GM21576 (cell line): ENCODE results near the gene CCL27.
"Not testable (repeated sequence)": the region's sequence is repeated elsewhere in the genome, so short reads cannot be mapped to it uniquely, and the experiment has no call there.

Source experiments
- ATAC-seq: cut with Tn5 transposase; IDR thresholded peaks from one replicate; pipeline ENCODE4 v1.9.1; 2021; ENCODE audit warnings: mild to moderate bottlenecking, moderate library complexity; ENCODE audit not compliant: unreplicated experiment

The CCL27 gene

GRCh38 chr9:34651876-34652601 is 10.4 kb downstream of the CCL27 start, which contains the start of gene IL11RA:
Gene IL11RA (plus strand): TSS chr9:34652185. CDS start chr9:34655218, 3,033 bp downstream.
- no peak for ATAC-seq

GRCh38 chr9:34651321-34651720 is 11.1 kb downstream of the CCL27 start:
- ATAC-seq, result no peak

- ATAC-seq, result no peak
These were observed 11.6 kb downstream of the CCL27 start for GRCh38 chr9:34650816-34651215.

GRCh38 chr9:34648673-34649072 is 13.8 kb downstream of the CCL27 start:
- ATAC-seq, result no peak

- ATAC-seq, result no peak
These were observed 14.8 kb downstream of the CCL27 start for GRCh38 chr9:34647651-34648050.

GRCh38 chr9:34647084-34647403 is 15.4 kb downstream of the CCL27 start:
- no peak for ATAC-seq

- peak; percentile 87 for ATAC-seq
These were observed 16.0 kb downstream of the CCL27 start, which contains the start of gene GALT for GRCh38 chr9:34646211-34647083. Gene GALT (plus strand): TSS chr9:34646675. CDS start chr9:34646705, 30 bp downstream.

- no peak for ATAC-seq
These were observed 17.6 kb downstream of the CCL27 start for GRCh38 chr9:34644766-34645314.

- no peak for ATAC-seq
These were observed 19.8 kb downstream of the CCL27 start for GRCh38 chr9:34642679-34643078.

GRCh38 chr9:34639322-34639721 is 23.1 kb downstream of the CCL27 start:
- ATAC-seq, result not testable (repeated sequence)

- ATAC-seq, result no peak
These were observed 24.4 kb downstream of the CCL27 start for GRCh38 chr9:34638138-34638445.

GRCh38 chr9:34637356-34638137 is 24.9 kb downstream of the CCL27 start, which contains the start of gene SIGMAR1:
Gene SIGMAR1 (minus strand): TSS chr9:34637787. CDS start chr9:34637697, 90 bp downstream.
- ATAC-seq, result peak; percentile 87

GRCh38 chr9:34636791-34637355 is 25.6 kb downstream of the CCL27 start:
- no peak for ATAC-seq

- no peak for ATAC-seq
These were observed 26.9 kb downstream of the CCL27 start for GRCh38 chr9:34635556-34635955.

- no peak for ATAC-seq
These were observed 27.8 kb downstream of the CCL27 start for GRCh38 chr9:34634551-34635248.

GRCh38 chr9:34633851-34634550 is 28.5 kb downstream of the CCL27 start:
- no peak for ATAC-seq

GRCh38 chr9:34633166-34633565 is 29.3 kb downstream of the CCL27 start:
- ATAC-seq, result no peak

- ATAC-seq, result no peak
These were observed 31.9 kb downstream of the CCL27 start for GRCh38 chr9:34630402-34631154.

- ATAC-seq, result no peak
These were observed 33.0 kb downstream of the CCL27 start for GRCh38 chr9:34629491-34629808.
